HepG2 (cell line): ENCODE results near the gene ABCF1. TPM values are rescaled to one million over a fixed set of nuclear protein-coding genes. Genes with fewer than 3 reads are reported as not detected.
A peak's percentile ranks its signal among the peaks of the same experiment; 100 is the strongest.

ENCODE experiments used
- ARHGAP35 ChIP-seq: sonication (generic); formaldehyde crosslinking; IDR thresholded peaks from 2 replicates; pipeline ENCODE4 v1.9.0; 2022; ENCODE audit warnings: mild to moderate bottlenecking, inconsistent platforms, moderate library complexity, missing genetic modification reagents, borderline replicate concordance
- ERF ChIP-seq: IDR thresholded peaks from 2 replicates; pipeline ENCODE4 v1.6.1; 2018; ENCODE audit warnings: missing biosample characterization, missing genetic modification reagents
- EZH2 ChIP-seq: conservative IDR thresholded peaks from 2 replicates; pipeline ENCODE4 v1.6.1; 2012; ENCODE audit warnings: mild to moderate bottlenecking, low read depth, low read length, moderate library complexity
- FOSL1 ChIP-seq: sonication (generic); formaldehyde crosslinking; IDR thresholded peaks from 2 replicates; pipeline ENCODE4 v1.9.0; 2021; ENCODE audit warnings: missing genetic modification reagents, borderline replicate concordance
- KLF12 ChIP-seq: sonication (generic); formaldehyde crosslinking; IDR thresholded peaks from 2 replicates; pipeline ENCODE4 v1.4.0; 2020; ENCODE audit warnings: missing genetic modification reagents, borderline replicate concordance
- KMT2B ChIP-seq: IDR thresholded peaks from 2 replicates; pipeline ENCODE4 v1.6.1; 2016; ENCODE audit warnings: missing genetic modification reagents, missing compliant biosample characterization
- MBNL3 ChIP-seq: fragments of 250-450 bp; sonication (Bioruptor Pico); conservative IDR thresholded peaks from 2 replicates; pipeline ENCODE4 v1.8.0; 2022; ENCODE audit warnings: mild to moderate bottlenecking, inconsistent platforms
- MED13 ChIP-seq: sonication (generic); formaldehyde crosslinking; IDR thresholded peaks from 2 replicates; pipeline ENCODE4 v1.5.0; 2020; ENCODE audit warnings: missing genetic modification reagents
- SMARCC2 ChIP-seq: fragments of 450-650 bp; IDR thresholded peaks from 2 replicates; pipeline ENCODE4 v1.6.1; 2017; ENCODE audit warnings: antibody characterized with exemption, mild to moderate bottlenecking
- XRCC5 ChIP-seq: fragments of 200-400 bp; formaldehyde crosslinking; optimal IDR thresholded peaks from 2 replicates; pipeline ENCODE3; 2017; ENCODE audit warnings: mild to moderate bottlenecking, low read length
- ZC3H13 ChIP-seq: sonication (generic); formaldehyde crosslinking; IDR thresholded peaks from 2 replicates; pipeline ENCODE4 v1.8.1; 2023; ENCODE audit warnings: mild to moderate bottlenecking, missing genetic modification reagents, moderate library complexity
- ZFY ChIP-seq: sonication (generic); formaldehyde crosslinking; IDR thresholded peaks from 2 replicates; pipeline ENCODE4 v1.4.0; 2020; ENCODE audit warnings: missing genetic modification reagents
- ZKSCAN8 ChIP-seq: IDR thresholded peaks from 2 replicates; pipeline ENCODE4 v1.6.1; 2016; ENCODE audit warnings: borderline replicate concordance, missing genetic modification reagents, missing compliant biosample characterization
- ZNF33A ChIP-seq: sonication (generic); formaldehyde crosslinking; IDR thresholded peaks from 2 replicates; pipeline ENCODE4 v1.5.1; 2020; ENCODE audit warnings: missing genetic modification reagents, mild to moderate bottlenecking, moderate library complexity, borderline replicate concordance
- ZNF781 ChIP-seq: sonication (generic); formaldehyde crosslinking; IDR thresholded peaks from 2 replicates; pipeline ENCODE4 v1.5.1; 2020; ENCODE audit warnings: borderline replicate concordance, mild to moderate bottlenecking, missing genetic modification reagents; ENCODE audit errors: not compliant biosample characterization
- polyA plus RNA-seq, 8 experiments: library from polyadenylated mRNA; depleted of rRNA in 3 of 8; stranded (reverse) in 7 of 8; unstranded in 1 of 8; fragments of >200 nt; fragmentation: Illumina TruSeq in 4 of 8; extraction: Trizol in 4 of 8; gene quantifications; 2 replicates each; pipeline versions ENCODE4 v1.2.1 to v1.2.3, GENCODE V29; 2011 to 2016; ENCODE audit warnings: low read depth in 4 of 8, missing spikeins in 1 of 8, mixed read lengths in 1 of 8; ENCODE audit not compliant: insufficient read depth in 1 of 8
- total RNA-seq, 5 experiments: library from RNA; depleted of rRNA; stranded (reverse); fragments of >200 nt; fragmentation: Illumina TruSeq; extraction: Trizol; gene quantifications; 2 replicates each; pipeline ENCODE4 v1.2.3, GENCODE V29; 2016; ENCODE audit warnings: low read depth in 1 of 5
- TF ChIP-seq, protein P1 (sequence below): sonication (generic); formaldehyde crosslinking; IDR thresholded peaks from 2 replicates; pipeline ENCODE4 v1.8.0; 2022; ENCODE audit warnings: missing genetic modification reagents, mild to moderate bottlenecking, inconsistent platforms, borderline replicate concordance
- TF ChIP-seq, protein P2 (sequence below): IDR thresholded peaks from 2 replicates; pipeline ENCODE4 v1.6.1; 2012; ENCODE audit warnings: low read depth, low read length, improper control_type of control experiment
- TF ChIP-seq, protein P3 (sequence below): sonication (generic); formaldehyde crosslinking; IDR thresholded peaks from 2 replicates; pipeline ENCODE4 v1.4.0; 2020; ENCODE audit warnings: missing genetic modification reagents
- TF ChIP-seq, protein P4 (sequence below): sonication (generic); formaldehyde crosslinking; IDR thresholded peaks from 2 replicates; pipeline ENCODE4 v1.9.0; 2022; ENCODE audit warnings: missing genetic modification reagents, mild to moderate bottlenecking, borderline replicate concordance
- TF ChIP-seq, protein P5 (sequence below): sonication (generic); formaldehyde crosslinking; IDR thresholded peaks from 2 replicates; pipeline ENCODE4 v1.4.0; 2020; ENCODE audit warnings: missing genetic modification reagents; ENCODE audit errors: not compliant biosample characterization

Gene ABCF1
- total and polyA plus RNA-seq, 2 of the 13 experiments (the other 11 are each of a cell fraction or from before 2014, with no cell fraction given): 25.4 to 98.9 TPM

DNA sequence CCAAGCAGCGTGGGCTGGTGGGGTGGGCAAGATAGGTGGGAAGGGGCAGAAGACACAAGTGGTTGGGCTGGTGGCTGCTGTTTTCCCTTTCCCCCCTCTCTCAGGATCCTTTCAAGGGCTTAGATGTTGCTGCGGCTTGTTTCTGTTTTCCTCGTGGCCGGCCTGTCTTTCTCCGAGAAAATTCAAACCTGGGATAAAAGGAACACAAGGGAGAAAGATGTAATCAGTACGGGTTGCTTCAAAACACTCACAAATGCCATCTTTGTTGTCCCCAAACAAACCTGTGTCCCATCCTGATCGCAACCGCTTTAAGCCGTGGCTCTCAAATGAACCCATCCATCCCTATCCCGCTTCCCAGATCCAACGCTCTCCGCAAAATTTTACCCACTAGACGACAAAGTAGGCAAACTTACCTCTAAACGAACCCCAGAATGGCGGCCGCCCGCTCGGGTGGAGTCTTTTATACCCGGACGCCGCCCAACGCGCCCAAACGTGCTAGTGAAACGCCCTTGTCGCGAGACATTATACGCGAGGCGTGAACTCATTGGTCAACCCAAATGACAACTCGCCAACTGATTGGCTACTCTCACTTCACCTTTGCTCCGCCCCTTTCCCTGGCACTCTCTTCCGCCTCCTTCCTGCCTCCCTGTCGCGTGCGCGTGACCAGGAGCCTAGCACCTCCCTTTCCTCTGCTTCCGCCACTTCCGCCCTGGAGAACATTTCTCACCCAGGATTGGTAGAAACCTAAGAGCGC is 45.7 kb downstream of the ABCF1 start, which contains the start of gene PPP1R10 (continued):
- TF ChIP-seq, protein P1, sequence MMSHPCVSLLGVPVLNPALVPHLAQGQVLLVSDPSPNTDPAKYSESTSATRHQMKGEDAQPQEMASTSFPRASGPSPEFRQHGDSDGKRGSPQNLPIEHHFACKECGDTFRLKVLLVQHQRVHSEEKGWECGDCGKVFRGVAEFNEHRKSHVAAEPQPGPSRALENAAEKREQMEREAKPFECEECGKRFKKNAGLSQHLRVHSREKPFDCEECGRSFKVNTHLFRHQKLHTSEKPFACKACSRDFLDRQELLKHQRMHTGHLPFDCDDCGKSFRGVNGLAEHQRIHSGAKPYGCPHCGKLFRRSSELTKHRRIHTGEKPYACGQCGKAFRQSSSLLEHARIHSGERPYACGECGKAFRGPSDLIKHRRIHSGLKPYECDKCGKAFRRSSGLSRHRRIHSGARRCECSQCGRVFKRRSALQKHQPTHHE (CRISPR knock-in tag): peak; percentile 81; the same call in 1 of the 2 replicates
- TF ChIP-seq FOSL1 (CRISPR knock-in tag): no peak
- peak; percentile 38; the same call in 1 of the 2 replicates for TF ChIP-seq MED13
- peak; percentile 66 for TF ChIP-seq ERF (CRISPR knock-in tag)
- no peak for TF ChIP-seq ZNF33A (CRISPR knock-in tag)
- TF ChIP-seq KLF12 (CRISPR knock-in tag): peak; percentile 82; the same call in 1 of the 2 replicates
- TF ChIP-seq EZH2: no peak
- peak; percentile 7 for TF ChIP-seq XRCC5
- TF ChIP-seq ARHGAP35 (CRISPR knock-in tag): no peak
- TF ChIP-seq, protein P2, sequence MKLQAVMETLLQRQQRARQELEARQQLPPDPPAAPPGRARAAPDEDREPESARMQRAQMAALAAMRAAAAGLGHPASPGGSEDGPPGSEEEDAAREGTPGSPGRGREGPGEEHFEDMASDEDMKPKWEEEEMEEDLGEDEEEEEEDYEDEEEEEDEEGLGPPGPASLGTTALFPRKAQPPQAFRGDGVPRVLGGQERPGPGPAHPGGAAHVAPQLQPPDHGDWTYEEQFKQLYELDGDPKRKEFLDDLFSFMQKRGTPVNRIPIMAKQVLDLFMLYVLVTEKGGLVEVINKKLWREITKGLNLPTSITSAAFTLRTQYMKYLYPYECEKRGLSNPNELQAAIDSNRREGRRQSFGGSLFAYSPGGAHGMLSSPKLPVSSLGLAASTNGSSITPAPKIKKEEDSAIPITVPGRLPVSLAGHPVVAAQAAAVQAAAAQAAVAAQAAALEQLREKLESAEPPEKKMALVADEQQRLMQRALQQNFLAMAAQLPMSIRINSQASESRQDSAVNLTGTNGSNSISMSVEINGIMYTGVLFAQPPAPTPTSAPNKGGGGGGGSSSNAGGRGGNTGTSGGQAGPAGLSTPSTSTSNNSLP: no peak
- TF ChIP-seq ZFY: peak; percentile 40; the same call in 1 of the 2 replicates
- TF ChIP-seq ZC3H13 (CRISPR knock-in tag): no peak
- no peak for TF ChIP-seq SMARCC2
- TF ChIP-seq, protein P3, sequence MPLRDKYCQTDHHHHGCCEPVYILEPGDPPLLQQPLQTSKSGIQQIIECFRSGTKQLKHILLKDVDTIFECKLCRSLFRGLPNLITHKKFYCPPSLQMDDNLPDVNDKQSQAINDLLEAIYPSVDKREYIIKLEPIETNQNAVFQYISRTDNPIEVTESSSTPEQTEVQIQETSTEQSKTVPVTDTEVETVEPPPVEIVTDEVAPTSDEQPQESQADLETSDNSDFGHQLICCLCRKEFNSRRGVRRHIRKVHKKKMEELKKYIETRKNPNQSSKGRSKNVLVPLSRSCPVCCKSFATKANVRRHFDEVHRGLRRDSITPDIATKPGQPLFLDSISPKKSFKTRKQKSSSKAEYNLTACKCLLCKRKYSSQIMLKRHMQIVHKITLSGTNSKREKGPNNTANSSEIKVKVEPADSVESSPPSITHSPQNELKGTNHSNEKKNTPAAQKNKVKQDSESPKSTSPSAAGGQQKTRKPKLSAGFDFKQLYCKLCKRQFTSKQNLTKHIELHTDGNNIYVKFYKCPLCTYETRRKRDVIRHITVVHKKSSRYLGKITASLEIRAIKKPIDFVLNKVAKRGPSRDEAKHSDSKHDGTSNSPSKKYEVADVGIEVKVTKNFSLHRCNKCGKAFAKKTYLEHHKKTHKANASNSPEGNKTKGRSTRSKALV (CRISPR knock-in tag): no peak
- 0 out of 2 replicates have a peak, but pooled peaks have one; percentile 28 for TF ChIP-seq KMT2B (CRISPR knock-in tag)
- TF ChIP-seq ZNF781 (CRISPR knock-in tag): no peak
- TF ChIP-seq ZKSCAN8 (CRISPR knock-in tag): no peak
- TF ChIP-seq, protein P4, sequence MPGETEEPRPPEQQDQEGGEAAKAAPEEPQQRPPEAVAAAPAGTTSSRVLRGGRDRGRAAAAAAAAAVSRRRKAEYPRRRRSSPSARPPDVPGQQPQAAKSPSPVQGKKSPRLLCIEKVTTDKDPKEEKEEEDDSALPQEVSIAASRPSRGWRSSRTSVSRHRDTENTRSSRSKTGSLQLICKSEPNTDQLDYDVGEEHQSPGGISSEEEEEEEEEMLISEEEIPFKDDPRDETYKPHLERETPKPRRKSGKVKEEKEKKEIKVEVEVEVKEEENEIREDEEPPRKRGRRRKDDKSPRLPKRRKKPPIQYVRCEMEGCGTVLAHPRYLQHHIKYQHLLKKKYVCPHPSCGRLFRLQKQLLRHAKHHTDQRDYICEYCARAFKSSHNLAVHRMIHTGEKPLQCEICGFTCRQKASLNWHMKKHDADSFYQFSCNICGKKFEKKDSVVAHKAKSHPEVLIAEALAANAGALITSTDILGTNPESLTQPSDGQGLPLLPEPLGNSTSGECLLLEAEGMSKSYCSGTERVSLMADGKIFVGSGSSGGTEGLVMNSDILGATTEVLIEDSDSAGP: peak; percentile 78; the same call in 1 of the 2 replicates
- TF ChIP-seq, protein P5, sequence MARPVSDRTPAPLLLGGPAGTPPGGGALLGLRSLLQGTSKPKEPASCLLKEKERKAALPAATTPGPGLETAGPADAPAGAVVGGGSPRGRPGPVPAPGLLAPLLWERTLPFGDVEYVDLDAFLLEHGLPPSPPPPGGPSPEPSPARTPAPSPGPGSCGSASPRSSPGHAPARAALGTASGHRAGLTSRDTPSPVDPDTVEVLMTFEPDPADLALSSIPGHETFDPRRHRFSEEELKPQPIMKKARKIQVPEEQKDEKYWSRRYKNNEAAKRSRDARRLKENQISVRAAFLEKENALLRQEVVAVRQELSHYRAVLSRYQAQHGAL (CRISPR knock-in tag): no peak
- TF ChIP-seq MBNL3 (CRISPR knock-in tag): no peak
